Fibroblast of lung (primary cell): ENCODE measurements around the gene CCDC60.

Source experiments
- CTCF ChIP-seq, 2 donors: IDR thresholded peaks in 1 of 2; conservative IDR thresholded peaks in 1 of 2; 1 replicate in 1 of 2; 2 replicates in 1 of 2; pipeline ENCODE4 v1.5.1; 2011 to 2012; ENCODE audit warnings: low read length in 2 of 2, control low read depth in 1 of 2, inconsistent platforms in 1 of 2, low read depth in 1 of 2, mild to moderate bottlenecking in 1 of 2
- EZH2 ChIP-seq: IDR thresholded peaks from 2 replicates; pipeline ENCODE4 v1.5.1; 2012; ENCODE audit warnings: low read length, control low read depth, mild to moderate bottlenecking; ENCODE audit errors: missing control alignments

- TF ChIP-seq CTCF (conservative IDR thresholded peaks at IDR 0.05 in 1 of 2, IDR thresholded peaks at IDR 0.05 in 1 of 2; ENCODE audit: low read depth in 1 of 2, low read length in 2 of 2) (no peak), EZH2 (no peak)
Measured at GRCh38 chr12:119456824-119457223, 122.3 kb downstream of the CCDC60 start.
